ENCODE data around the gene GNL2.

DNA sequence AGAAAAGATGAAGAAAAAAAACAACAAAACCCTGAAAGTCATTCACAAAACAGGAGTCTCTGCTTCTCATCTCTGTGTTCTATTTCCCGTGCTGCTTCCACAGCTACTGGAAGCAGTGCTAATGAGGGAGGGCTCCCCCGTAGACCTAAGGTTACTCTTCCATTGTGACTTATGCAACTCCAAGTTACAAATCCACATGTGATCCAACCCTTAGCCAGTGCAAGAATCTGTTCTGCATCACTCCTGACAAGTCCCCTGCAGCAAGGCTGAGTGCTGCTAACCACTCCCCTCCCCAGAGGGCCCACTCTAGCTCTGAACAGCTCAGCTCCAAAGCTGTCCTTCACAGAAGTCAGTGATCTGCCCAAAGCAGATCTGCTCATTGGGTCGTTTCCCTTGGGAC, 28.7 kb downstream of the GNL2 start:
- no peak for TF ChIP-seq POLR2A (IDR thresholded peaks at IDR 0.05; ENCODE audit: low read length)
- no peak for TF ChIP-seq GATA1 (IDR thresholded peaks at IDR 0.05; ENCODE audit: low read depth, low read length)

Measured in erythroblast (primary cell).